ENCODE measurements around the gene TRIM65. TPM values are rescaled to one million over a fixed set of nuclear protein-coding genes. Genes with fewer than 3 reads are reported as not detected.

Gene TRIM65
- total and polyA plus RNA-seq, 2 of the 13 experiments (the other 11 are each of a cell fraction or from before 2014, with no cell fraction given), result 10.3 to 22.4 TPM

DNA sequence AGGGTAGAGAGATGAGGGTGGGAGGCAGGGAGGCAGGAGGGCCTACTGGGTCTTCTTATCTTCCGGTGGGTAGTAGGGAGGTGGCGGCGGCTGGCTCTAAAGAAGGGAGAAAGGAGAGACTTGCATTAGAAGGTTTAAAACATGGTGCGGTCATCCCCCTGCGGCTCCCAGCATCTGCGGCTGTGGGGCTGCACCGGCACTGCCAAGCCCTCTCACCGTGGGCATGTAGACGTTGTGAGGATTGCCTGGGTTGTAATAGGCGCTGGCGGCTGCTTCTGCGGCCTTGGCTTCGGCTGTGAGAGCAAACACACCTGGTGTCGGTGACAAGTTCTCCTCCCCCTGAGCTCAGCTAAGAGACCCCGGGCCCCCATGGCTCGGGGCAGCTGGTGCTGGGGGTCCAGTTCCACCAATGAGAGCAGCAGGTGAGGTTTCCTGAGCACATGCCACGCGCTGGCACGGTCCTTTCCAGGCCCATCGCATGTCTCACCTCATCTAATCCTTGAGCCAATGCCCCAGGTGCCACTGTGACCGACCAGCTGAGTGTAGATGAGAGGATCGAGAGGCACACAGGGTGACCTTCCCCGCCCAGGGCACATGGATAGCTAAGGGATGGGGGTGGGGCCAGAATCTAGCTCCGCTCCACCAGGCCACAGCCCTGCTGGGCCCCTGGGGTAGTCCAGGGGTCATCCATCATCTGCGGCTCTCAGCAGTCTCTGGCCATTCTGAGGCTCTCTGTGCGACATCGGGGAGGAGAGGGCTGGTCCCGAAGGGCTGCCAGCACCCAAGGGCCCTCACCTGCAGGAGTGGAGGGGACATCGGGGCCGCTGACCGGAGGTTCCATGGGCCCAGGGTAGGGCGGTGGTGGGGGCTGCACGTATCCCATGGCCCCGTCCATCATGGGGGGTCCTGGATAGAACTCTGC, 49.8 kb downstream of the TRIM65 start (continued):
- no peak for TF ChIP-seq SP140L (CRISPR knock-in tag; IDR thresholded peaks at IDR 0.05; ENCODE audit: borderline replicate concordance)
- TF ChIP-seq, protein P1, sequence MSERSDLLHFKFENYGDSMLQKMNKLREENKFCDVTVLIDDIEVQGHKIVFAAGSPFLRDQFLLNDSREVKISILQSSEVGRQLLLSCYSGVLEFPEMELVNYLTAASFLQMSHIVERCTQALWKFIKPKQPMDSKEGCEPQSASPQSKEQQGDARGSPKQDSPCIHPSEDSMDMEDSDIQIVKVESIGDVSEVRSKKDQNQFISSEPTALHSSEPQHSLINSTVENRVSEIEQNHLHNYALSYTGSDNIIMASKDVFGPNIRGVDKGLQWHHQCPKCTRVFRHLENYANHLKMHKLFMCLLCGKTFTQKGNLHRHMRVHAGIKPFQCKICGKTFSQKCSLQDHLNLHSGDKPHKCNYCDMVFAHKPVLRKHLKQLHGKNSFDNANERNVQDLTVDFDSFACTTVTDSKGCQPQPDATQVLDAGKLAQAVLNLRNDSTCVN (CRISPR knock-in tag; IDR thresholded peaks at IDR 0.05; ENCODE audit: borderline replicate concordance), result peak; percentile 75
- TF ChIP-seq, protein P2, sequence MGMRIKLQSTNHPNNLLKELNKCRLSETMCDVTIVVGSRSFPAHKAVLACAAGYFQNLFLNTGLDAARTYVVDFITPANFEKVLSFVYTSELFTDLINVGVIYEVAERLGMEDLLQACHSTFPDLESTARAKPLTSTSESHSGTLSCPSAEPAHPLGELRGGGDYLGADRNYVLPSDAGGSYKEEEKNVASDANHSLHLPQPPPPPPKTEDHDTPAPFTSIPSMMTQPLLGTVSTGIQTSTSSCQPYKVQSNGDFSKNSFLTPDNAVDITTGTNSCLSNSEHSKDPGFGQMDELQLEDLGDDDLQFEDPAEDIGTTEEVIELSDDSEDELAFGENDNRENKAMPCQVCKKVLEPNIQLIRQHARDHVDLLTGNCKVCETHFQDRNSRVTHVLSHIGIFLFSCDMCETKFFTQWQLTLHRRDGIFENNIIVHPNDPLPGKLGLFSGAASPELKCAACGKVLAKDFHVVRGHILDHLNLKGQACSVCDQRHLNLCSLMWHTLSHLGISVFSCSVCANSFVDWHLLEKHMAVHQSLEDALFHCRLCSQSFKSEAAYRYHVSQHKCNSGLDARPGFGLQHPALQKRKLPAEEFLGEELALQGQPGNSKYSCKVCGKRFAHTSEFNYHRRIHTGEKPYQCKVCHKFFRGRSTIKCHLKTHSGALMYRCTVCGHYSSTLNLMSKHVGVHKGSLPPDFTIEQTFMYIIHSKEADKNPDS (CRISPR knock-in tag; IDR thresholded peaks at IDR 0.05), result 0 out of 2 replicates have a peak, but pooled peaks have one; percentile 58
- peak; percentile 82; the same call in 1 of the 2 replicates for TF ChIP-seq ZNF253 (CRISPR knock-in tag; IDR thresholded peaks at IDR 0.05; ENCODE audit: borderline replicate concordance)
- no peak for TF ChIP-seq EZH2 (conservative IDR thresholded peaks at IDR 0.05; ENCODE audit: low read depth, low read length)
- TF ChIP-seq TOE1 (CRISPR knock-in tag; IDR thresholded peaks at IDR 0.05), result 0 out of 2 replicates have a peak, but pooled peaks have one; percentile 53
- TF ChIP-seq, protein P3, sequence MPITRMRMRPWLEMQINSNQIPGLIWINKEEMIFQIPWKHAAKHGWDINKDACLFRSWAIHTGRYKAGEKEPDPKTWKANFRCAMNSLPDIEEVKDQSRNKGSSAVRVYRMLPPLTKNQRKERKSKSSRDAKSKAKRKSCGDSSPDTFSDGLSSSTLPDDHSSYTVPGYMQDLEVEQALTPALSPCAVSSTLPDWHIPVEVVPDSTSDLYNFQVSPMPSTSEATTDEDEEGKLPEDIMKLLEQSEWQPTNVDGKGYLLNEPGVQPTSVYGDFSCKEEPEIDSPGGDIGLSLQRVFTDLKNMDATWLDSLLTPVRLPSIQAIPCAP (CRISPR knock-in tag; IDR thresholded peaks at IDR 0.05; ENCODE audit: low read depth), result no peak
- TF ChIP-seq ZFP37 (CRISPR knock-in tag; IDR thresholded peaks at IDR 0.05; ENCODE audit: borderline replicate concordance), result no peak
- TF ChIP-seq SMARCE1 (IDR thresholded peaks at IDR 0.05; ENCODE audit: borderline replicate concordance), result no peak
- TF ChIP-seq ZFP82 (CRISPR knock-in tag; IDR thresholded peaks at IDR 0.05; ENCODE audit: borderline replicate concordance), result no peak
- TF ChIP-seq SNAI1 (CRISPR knock-in tag; IDR thresholded peaks at IDR 0.05; ENCODE audit: borderline replicate concordance), result peak; percentile 87; the same call in 1 of the 2 replicates
- TF ChIP-seq ZNF850 (CRISPR knock-in tag; conservative IDR thresholded peaks at IDR 0.05), result no peak
- TF ChIP-seq TCF7 (IDR thresholded peaks at IDR 0.05; ENCODE audit: low read depth), result peak; percentile 93
- peak; percentile 20; the same call in 1 of the 2 replicates for TF ChIP-seq ZNF143 (CRISPR knock-in tag; IDR thresholded peaks at IDR 0.05)
- no peak for TF ChIP-seq RFXANK (CRISPR knock-in tag; IDR thresholded peaks at IDR 0.05)
- TF ChIP-seq TBX3 (IDR thresholded peaks at IDR 0.05; ENCODE audit: borderline replicate concordance), result peak; percentile 89
- TF ChIP-seq ATF7 (IDR thresholded peaks at IDR 0.05), result no peak
- peak; percentile 85; the same call in 1 of the 2 replicates for TF ChIP-seq ATF7 (CRISPR knock-in tag; IDR thresholded peaks at IDR 0.05)
- peak; percentile 85 for TF ChIP-seq KDM5B (CRISPR knock-in tag; IDR thresholded peaks at IDR 0.05; ENCODE audit: borderline replicate concordance)
- TF ChIP-seq THAP11 (CRISPR knock-in tag; IDR thresholded peaks at IDR 0.05), result no peak; the same call in none of the 2 replicates
- TF ChIP-seq, protein P4, sequence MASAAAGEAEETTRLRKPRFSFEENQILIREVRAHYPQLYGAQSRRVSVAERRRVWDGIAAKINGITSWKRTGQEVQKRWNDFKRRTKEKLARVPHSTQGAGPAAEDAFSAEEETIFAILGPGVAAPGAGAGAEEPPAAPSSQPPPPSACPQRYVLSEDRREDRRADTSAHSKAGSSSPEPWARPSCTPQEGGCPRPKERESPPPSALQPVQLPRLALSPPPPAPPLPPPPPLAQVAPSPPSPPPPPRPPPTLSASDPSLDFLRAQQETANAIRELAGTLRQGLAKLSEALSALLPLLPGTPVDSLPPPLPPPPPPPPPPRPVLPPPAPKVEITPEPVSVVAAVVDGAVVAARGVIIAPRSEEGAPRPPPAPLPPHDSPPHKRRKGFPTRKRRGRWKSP (CRISPR knock-in tag; IDR thresholded peaks at IDR 0.05), result peak; percentile 75
- no peak for TF ChIP-seq RFX1 (IDR thresholded peaks at IDR 0.05)
- TF ChIP-seq, protein P5, sequence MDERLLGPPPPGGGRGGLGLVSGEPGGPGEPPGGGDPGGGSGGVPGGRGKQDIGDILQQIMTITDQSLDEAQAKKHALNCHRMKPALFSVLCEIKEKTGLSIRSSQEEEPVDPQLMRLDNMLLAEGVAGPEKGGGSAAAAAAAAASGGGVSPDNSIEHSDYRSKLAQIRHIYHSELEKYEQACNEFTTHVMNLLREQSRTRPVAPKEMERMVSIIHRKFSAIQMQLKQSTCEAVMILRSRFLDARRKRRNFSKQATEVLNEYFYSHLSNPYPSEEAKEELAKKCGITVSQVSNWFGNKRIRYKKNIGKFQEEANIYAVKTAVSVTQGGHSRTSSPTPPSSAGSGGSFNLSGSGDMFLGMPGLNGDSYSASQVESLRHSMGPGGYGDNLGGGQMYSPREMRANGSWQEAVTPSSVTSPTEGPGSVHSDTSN (CRISPR knock-in tag; IDR thresholded peaks at IDR 0.05), result peak; percentile 58; the same call in 1 of the 2 replicates
- peak; percentile 96 for TF ChIP-seq HDAC2 (CRISPR knock-in tag; IDR thresholded peaks at IDR 0.05)

Measured in HepG2 (cell line).